Type B pancreatic cell (in vitro differentiated cells): Measurements from ENCODE around the gene UNC79. TPM values are rescaled to one million over a fixed set of nuclear protein-coding genes. Genes with fewer than 3 reads are reported as not detected.

Source experiments
- DNase-seq: peaks from one replicate; pipeline ENCODE4 v3.0.0; 2021; ENCODE audit warnings: mixed read lengths; ENCODE audit not compliant: unreplicated experiment; ENCODE audit errors: extremely low spot score
- H3K27ac Mint-ChIP-seq: 2 replicates; pipeline ENCODE4 v1.8.0; 2021; ENCODE audit warnings: mild to moderate bottlenecking, mixed read lengths
- H3K27me3 Mint-ChIP-seq: 2 replicates; pipeline ENCODE4 v1.8.0; 2021; ENCODE audit warnings: mixed read lengths
- H3K36me3 Mint-ChIP-seq: 2 replicates; pipeline ENCODE4 v1.8.0; 2021; ENCODE audit warnings: mixed read lengths
- H3K4me1 Mint-ChIP-seq: one replicate; pipeline ENCODE4 v1.8.0; 2021; ENCODE audit warnings: mixed read lengths; ENCODE audit not compliant: unreplicated experiment
- H3K4me3 Mint-ChIP-seq: 2 replicates; pipeline ENCODE4 v1.8.0; 2021; ENCODE audit warnings: mild to moderate bottlenecking, mixed read lengths
- H3K9me3 Mint-ChIP-seq: 2 replicates; pipeline ENCODE4 v1.8.0; 2021; ENCODE audit warnings: mixed read lengths
- CTCF ChIP-seq: fragments of 200-600 bp; sonication (generic); conservative IDR thresholded peaks from 2 replicates; pipeline ENCODE4 v1.5.0; 2021; ENCODE audit warnings: antibody characterized with exemption, mild to moderate bottlenecking
- total RNA-seq: library from RNA; stranded (reverse); gene quantifications from 2 replicates; pipeline ENCODE4 v1.2.1, GENCODE V29; 2021; ENCODE audit warnings: low replicate concordance

The UNC79 gene
- total RNA-seq, 1 donor from 2014 or later = 2.1 TPM

GRCh38 chr14:93716002-93716745 lies 285.4 kb downstream of the UNC79 start:
- TF ChIP-seq CTCF = no peak
- Mint-ChIP-seq H3K4me1 (no peaks in the 10 kb centered on the region), H3K9me3 (no peaks in the 10 kb centered on the region), H3K4me3 (no peak overlapping the region), H3K27ac (peak overlapping the region; percentile 46), H3K36me3 (no peaks in the 10 kb centered on the region), H3K27me3 (peaks cover 16% of the 10 kb centered on the region)
- no peak for DNase-seq

DNA sequence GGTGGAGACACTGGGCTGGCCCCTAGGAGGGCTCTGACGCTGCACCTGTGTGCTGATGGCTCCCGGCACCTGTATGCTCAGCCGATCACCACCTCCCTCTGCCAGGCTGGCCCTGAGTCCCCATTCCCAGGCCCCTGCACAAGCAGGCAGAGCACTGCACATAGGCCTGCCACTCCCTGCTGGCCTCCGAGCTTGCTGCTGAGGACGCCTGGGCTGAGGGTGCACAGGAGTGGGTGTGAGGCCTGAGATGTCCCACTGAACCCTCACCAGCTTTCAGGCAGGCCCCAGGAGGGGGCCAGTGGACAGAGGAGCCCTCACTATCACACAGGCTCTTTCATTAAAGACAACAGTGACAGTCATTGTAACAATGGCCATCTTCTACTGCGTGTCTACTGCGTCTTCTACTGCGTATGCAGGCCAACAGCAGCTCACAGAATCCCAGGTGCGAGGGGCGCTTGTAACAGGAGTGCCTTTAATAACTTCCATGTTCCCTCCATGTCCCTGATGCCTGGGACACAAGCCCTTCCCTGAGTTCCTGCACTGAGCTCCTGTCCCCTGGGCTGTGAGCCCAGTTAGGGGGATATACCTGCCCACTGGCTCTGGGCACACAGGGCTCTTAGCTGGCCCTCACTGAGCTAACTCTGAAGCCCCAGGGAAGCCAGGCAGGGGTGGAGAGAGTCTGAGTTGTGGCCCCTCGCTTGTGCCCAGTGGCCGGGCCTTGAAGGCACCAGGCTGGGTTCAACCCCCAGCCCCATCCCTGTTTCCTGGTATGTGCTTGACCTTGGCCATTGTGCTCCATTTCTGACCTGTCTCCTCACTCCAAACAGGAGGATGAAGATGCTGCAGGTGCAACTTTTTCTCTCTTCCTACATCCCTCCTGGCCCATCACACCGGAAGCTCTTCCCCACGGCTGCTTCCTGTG lies 286.3 kb downstream of the UNC79 start:
- TF ChIP-seq CTCF = no peak
- Mint-ChIP-seq H3K4me3 (no peak overlapping the region), H3K27ac (no peak overlapping the region), H3K4me1 (no peaks in the 10 kb centered on the region), H3K9me3 (no peaks in the 10 kb centered on the region), H3K36me3 (no peaks in the 10 kb centered on the region), H3K27me3 (peaks cover 16% of the 10 kb centered on the region)
- DNase-seq = no peak

GRCh38 chr14:93717668-93718320 lies 287.1 kb downstream of the UNC79 start:
- TF ChIP-seq CTCF = no peak
- no peaks in the 10 kb centered on the region for H3K36me3 Mint-ChIP-seq
- no peak overlapping the region for H3K27ac Mint-ChIP-seq
- H3K4me3 Mint-ChIP-seq = no peak overlapping the region
- H3K27me3 Mint-ChIP-seq = peaks cover 16% of the 10 kb centered on the region
- H3K9me3 Mint-ChIP-seq = no peaks in the 10 kb centered on the region
- DNase-seq = no peak
- H3K4me1 Mint-ChIP-seq = no peaks in the 10 kb centered on the region

DNA sequence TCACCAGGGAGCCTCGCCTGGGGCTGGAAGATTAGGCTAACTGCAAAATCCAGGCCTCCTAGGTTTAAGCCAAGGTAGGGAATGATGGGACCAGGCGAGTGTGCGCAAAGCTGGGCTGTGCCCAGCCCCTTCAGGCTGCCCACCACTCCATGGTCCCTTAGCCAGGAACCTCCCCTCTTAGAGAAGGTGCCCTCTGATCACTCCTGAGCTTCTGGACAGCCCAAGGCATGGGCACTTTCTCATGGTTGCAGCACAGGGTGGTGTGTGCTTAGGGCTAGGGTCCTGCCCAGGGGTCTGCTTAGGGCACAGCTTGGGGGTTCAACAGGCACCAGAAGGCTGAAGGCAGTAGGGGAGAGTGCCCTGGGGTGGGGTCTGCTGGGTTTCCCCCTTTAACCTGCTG lies 288.5 kb downstream of the UNC79 start:
- TF ChIP-seq CTCF = no peak
- H3K4me1 Mint-ChIP-seq = no peaks in the 10 kb centered on the region
- no peak for DNase-seq
- no peak overlapping the region for H3K4me3 Mint-ChIP-seq
- H3K36me3 Mint-ChIP-seq = no peaks in the 10 kb centered on the region
- H3K27ac Mint-ChIP-seq = no peak overlapping the region
- no peaks in the 10 kb centered on the region for H3K9me3 Mint-ChIP-seq
- peaks cover 10% of the 10 kb centered on the region for H3K27me3 Mint-ChIP-seq

DNA sequence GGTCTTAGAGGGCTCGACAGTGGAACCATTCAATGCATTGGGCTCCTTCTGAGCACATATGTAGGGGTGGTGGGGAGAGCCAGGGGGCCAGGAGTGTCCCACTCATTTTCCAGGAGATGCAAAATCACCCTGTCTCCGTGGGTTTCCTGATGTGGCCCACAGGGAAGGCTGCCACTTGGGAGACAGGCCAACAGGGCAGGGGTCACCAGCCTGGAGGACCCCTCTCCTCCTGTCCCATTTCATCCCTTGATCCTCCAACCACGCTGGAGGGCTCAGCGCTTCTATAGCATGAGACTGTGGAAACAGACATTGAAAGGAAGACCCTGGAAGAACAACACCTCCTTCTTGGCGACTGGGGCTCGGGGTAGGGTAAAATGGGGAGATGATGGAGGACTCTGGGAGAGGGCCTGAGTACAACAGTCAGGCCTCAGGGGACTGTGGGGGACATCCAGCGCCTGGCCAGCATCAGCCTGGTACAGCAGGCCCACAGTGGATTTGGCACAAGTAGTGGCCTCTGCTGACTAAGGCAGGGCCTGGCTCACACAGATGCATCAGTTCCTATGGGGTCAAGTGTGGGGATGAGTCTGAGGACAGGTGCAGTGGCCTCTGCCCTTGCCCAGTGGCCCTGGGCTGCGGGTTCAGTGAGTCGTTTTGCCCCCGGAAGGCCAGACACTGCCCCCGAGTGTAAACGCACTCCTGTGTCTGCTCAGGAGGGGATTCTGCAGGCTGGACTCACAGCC lies 289.5 kb downstream of the UNC79 start:
- no peak overlapping the region for H3K27ac Mint-ChIP-seq
- H3K9me3 Mint-ChIP-seq = no peaks in the 10 kb centered on the region
- peak; percentile 56 for DNase-seq
- H3K4me3 Mint-ChIP-seq = no peak overlapping the region
- no peaks in the 10 kb centered on the region for H3K36me3 Mint-ChIP-seq
- no peaks in the 10 kb centered on the region for H3K4me1 Mint-ChIP-seq
- no peak for TF ChIP-seq CTCF
- H3K27me3 Mint-ChIP-seq = peaks cover 1% of the 10 kb centered on the region
